Esophagus muscularis mucosa (tissue), 3 donors: ENCODE results near the gene SPRED1.

ENCODE experiments used
- CTCF ChIP-seq, 3 experiments: fragments of 200-600 bp in 2 of 3; fragments of 450-650 bp in 1 of 3; sonication (generic) in 2 of 3; IDR thresholded peaks; one replicate each; pipeline ENCODE4 v1.5.1; 2017 to 2019; ENCODE audit warnings: antibody characterized with exemption in 3 of 3, mild to moderate bottlenecking in 2 of 3, moderate library complexity in 1 of 3
- EP300 ChIP-seq: sonication (generic); formaldehyde crosslinking; IDR thresholded peaks from one replicate; pipeline ENCODE4 v1.6.1; 2017; ENCODE audit warnings: antibody characterized with exemption

GRCh38 chr15:38224486-38224885 is 28.1 kb upstream of the SPRED1 start:
- no peak for TF ChIP-seq CTCF (IDR thresholded peaks at IDR 0.05)
- no peak for TF ChIP-seq EP300
